ENCODE measurements around the gene MORN5.

The MORN5 gene

DNA sequence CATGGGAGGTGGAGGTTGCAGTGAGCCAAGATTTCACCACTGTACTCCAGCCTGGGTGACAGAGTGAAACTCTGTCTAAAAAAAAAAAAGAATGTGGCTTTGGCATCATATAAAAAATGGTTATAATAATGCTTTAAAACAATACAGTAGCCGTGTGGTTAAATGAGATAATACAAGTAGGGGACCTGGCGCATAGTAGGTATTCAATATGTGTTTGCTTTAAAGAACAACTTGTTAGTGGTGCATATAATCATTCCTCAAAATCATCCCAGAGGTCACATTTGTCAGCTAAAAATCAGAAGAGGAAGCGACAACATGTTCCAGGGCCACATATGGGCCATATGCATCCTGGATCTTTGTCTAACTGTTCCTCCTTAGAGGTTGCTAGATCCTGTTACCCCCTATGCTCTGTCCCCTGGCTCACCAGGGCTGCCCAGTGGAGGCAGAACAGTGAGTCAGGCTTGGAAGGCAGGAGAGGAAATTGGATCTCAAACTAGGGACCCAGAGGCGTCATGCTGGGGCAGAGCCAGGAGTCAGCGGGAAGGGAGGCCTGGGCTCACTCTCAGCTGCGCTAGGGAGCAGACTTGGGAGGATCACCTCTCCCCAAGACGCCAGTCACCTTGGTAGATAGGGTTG is 41.4 kb downstream of the MORN5 start:
- H3K4me3 ChIP-seq (ENCODE audit: low read depth, low read length): no peak overlapping the region
- TF ChIP-seq, protein P1, sequence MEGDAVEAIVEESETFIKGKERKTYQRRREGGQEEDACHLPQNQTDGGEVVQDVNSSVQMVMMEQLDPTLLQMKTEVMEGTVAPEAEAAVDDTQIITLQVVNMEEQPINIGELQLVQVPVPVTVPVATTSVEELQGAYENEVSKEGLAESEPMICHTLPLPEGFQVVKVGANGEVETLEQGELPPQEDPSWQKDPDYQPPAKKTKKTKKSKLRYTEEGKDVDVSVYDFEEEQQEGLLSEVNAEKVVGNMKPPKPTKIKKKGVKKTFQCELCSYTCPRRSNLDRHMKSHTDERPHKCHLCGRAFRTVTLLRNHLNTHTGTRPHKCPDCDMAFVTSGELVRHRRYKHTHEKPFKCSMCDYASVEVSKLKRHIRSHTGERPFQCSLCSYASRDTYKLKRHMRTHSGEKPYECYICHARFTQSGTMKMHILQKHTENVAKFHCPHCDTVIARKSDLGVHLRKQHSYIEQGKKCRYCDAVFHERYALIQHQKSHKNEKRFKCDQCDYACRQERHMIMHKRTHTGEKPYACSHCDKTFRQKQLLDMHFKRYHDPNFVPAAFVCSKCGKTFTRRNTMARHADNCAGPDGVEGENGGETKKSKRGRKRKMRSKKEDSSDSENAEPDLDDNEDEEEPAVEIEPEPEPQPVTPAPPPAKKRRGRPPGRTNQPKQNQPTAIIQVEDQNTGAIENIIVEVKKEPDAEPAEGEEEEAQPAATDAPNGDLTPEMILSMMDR (IDR thresholded peaks at IDR 0.05; ENCODE audit: borderline replicate concordance, insufficient read depth, low read depth, low read length): no peak

DNA sequence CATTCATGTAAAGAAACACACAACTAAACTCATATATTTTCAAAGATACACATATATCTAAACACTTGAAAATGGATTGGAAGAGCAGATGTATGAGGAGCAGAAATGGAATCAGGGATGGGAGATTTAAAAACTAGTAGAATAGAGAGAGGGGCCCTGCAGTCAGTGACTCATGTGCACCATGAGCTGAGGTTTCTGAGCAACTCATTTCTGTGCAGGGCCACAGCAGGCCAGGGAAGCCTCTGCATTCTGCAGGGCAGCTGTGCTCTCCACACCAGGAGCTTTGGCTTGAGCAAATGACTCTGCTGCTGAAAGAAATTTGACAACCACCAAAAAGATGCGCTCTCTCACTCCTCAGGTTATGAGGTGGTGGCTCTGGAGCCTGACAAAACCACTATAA is 41.9 kb downstream of the MORN5 start:
- TF ChIP-seq, protein P1 (IDR thresholded peaks at IDR 0.05; ENCODE audit: borderline replicate concordance, insufficient read depth, low read depth, low read length): no peak
- H3K4me3 ChIP-seq (ENCODE audit: low read depth, low read length): no peak overlapping the region

DNA sequence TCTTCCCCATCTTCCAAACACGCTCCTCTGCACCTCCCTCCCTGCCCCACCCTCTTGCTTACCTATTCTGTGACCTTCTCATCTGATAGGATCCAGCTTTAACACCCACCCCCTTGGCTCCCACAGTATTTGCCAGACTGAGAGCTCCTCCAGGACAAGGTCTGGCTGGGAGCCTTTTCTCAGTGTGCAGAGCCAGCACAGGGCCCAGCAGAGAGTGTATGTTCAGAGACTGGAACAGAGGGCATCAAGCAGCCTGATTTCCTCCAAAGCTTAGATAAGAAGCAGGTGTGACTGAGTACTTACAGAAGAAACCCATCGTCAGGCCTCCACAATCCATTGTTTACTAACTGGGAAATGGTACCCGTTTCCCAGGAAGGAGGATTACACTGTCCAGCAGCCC is 42.4 kb downstream of the MORN5 start:
- TF ChIP-seq, protein P1 (IDR thresholded peaks at IDR 0.05; ENCODE audit: borderline replicate concordance, insufficient read depth, low read depth, low read length): no peak
- H3K4me3 ChIP-seq (ENCODE audit: low read depth, low read length): no peak overlapping the region

DNA sequence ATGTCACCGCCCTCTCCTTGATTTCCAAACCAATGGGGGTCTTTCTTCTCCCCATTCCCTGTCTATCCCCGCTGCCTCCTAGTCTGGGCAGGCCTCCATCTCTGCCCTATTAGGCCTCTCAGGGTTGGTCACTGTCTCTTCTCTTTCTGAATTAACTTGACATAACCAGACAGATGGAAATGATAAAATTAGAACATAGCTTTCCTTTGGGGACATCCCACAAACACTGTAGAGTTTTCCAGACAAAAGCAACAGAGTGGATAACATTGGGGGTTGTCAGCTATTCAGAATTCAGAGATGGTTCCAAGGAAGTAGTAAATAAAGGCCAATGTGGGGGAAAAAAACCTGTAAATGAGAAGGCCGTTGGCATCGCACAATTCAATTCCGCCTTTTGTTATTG is 44.3 kb downstream of the MORN5 start:
- TF ChIP-seq, protein P1 (IDR thresholded peaks at IDR 0.05; ENCODE audit: borderline replicate concordance, insufficient read depth, low read depth, low read length): no peak
- H3K4me3 ChIP-seq (ENCODE audit: low read depth, low read length): no peak overlapping the region

DNA sequence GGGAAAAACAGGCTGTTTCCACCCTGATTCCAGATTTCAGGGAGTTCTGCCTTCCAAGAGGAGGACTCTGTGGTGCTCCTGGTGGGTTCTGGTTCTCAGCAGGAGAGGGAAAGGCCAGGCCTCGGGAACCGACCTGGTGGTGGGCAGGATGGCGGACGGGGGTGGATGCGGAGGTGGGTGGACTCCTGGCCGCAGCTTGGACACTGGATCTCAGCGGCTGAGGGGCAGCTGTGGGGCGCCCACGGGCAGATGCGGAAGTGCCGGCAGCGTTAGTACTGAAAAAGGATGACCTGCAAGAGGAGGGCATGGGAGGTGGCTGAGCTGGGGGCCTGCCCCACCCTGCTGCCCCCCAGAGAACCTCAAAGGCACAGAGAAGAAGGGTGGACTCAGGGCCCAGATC is 44.8 kb downstream of the MORN5 start:
- no peak overlapping the region for H3K4me3 ChIP-seq (ENCODE audit: low read depth, low read length)
- TF ChIP-seq, protein P1 (IDR thresholded peaks at IDR 0.05; ENCODE audit: borderline replicate concordance, insufficient read depth, low read depth, low read length): no peak

DNA sequence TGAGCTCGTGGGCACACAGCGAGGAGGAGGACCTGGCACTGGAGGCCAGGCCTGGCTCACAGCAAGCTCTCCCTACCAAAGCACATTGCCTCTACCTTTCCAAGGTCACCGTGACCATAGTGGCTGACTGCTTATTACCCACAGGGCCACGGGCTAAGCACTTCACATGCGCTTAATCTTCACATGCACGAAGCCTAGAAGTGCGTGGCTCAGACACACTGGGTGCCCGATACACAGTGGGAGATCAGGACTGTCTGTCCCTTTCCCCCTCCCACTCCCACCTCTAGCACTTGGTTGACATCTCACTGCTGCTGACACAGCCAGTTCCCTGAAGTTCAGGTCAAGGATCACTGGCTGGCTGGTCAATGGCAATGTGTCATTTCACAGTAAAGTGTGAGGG is 45.5 kb downstream of the MORN5 start:
- TF ChIP-seq, protein P1 (IDR thresholded peaks at IDR 0.05; ENCODE audit: borderline replicate concordance, insufficient read depth, low read depth, low read length): no peak

More for the DNA sequence above, 45.5 kb downstream of the MORN5 start:
- H3K4me3 ChIP-seq (ENCODE audit: low read depth, low read length): no peak overlapping the region

Measured in GM12875 (cell line).